GM23338 (cell line): ENCODE data around the gene CLCF1. TPM values are rescaled to one million over a fixed set of nuclear protein-coding genes. Genes with fewer than 3 reads are reported as not detected.

Experiments
- ATAC-seq: fragments of 200-7000 bp; cut with Tn5 transposase; 3 replicates; pipeline ENCODE4 v1.9.1; 2020
- DNase-seq: peaks from one replicate; pipeline ENCODE4 v3.0.0-alpha.2; 2015; ENCODE audit warnings: low spot score
- H2AFZ ChIP-seq: fragments of 200-600 bp; sonication (generic); 2 replicates; pipeline ENCODE4 v1.8.0; 2016; ENCODE audit warnings: antibody characterized with exemption, mild to moderate bottlenecking, moderate library complexity
- H3F3A ChIP-seq: fragments of 200-600 bp; sonication (generic); replicated peaks from 2 replicates; pipeline ENCODE4 v1.8.0; 2017; ENCODE audit warnings: antibody characterized with exemption, mixed run types, low read depth
- H3K27ac ChIP-seq: fragments of 200-600 bp; sonication (generic); 2 replicates; pipeline ENCODE4 v1.6.1; 2016; ENCODE audit warnings: low read depth
- H3K27me3 ChIP-seq: fragments of 200-600 bp; sonication (generic); 2 replicates; pipeline ENCODE4 v1.8.0; 2016; ENCODE audit warnings: mild to moderate bottlenecking, mixed run types, moderate library complexity; ENCODE audit not compliant: insufficient read depth
- H3K36me3 ChIP-seq: fragments of 200-600 bp; sonication (generic); 2 replicates; pipeline ENCODE4 v1.8.0; 2016; ENCODE audit warnings: mild to moderate bottlenecking; ENCODE audit not compliant: insufficient read depth
- H3K4me1 ChIP-seq: fragments of 200-600 bp; sonication (generic); 2 replicates; pipeline ENCODE4 v1.8.0; 2016; ENCODE audit warnings: mild to moderate bottlenecking, moderate library complexity; ENCODE audit not compliant: insufficient read depth
- H3K4me2 ChIP-seq: fragments of 200-600 bp; sonication (generic); 2 replicates; pipeline ENCODE4 v1.7.1; 2017; ENCODE audit warnings: mixed run types
- H3K4me3 ChIP-seq: fragments of 200-600 bp; sonication (generic); 2 replicates; pipeline ENCODE4 v1.6.1; 2016; ENCODE audit warnings: mixed run types
- H3K79me2 ChIP-seq: fragments of 200-600 bp; sonication (generic); replicated peaks from 2 replicates; pipeline ENCODE4 v1.8.0; 2017; ENCODE audit warnings: mild to moderate bottlenecking; ENCODE audit not compliant: insufficient read depth
- H3K9me2 ChIP-seq: fragments of 200-600 bp; sonication (generic); 2 replicates; pipeline ENCODE4 v1.8.0; 2017; ENCODE audit not compliant: insufficient read depth
- H4K20me1 ChIP-seq: fragments of 200-600 bp; sonication (generic); replicated peaks from 2 replicates; pipeline ENCODE4 v1.8.0; 2017; ENCODE audit warnings: mild to moderate bottlenecking; ENCODE audit not compliant: insufficient read depth
- H3K27ac Mint-ChIP-seq: 2 replicates; pipeline ENCODE4 v1.8.0; 2020; ENCODE audit warnings: inconsistent platforms, mild to moderate bottlenecking, moderate library complexity, mixed read lengths
- H3K27me3 Mint-ChIP-seq: 3 replicates; pipeline ENCODE4 v1.8.0; 2022; ENCODE audit warnings: low read depth, mild to moderate bottlenecking, moderate library complexity, mixed read lengths, inconsistent platforms; ENCODE audit not compliant: insufficient read depth, poor library complexity
- H3K36me3 Mint-ChIP-seq: 3 replicates; pipeline ENCODE4 v1.8.0; 2021; ENCODE audit warnings: low read depth, mild to moderate bottlenecking, inconsistent platforms, moderate library complexity, mixed read lengths
- H3K4me1 Mint-ChIP-seq: 3 replicates; pipeline ENCODE4 v1.8.0; 2020; ENCODE audit warnings: mild to moderate bottlenecking, inconsistent platforms, mixed read lengths
- H3K4me3 Mint-ChIP-seq: 3 replicates; pipeline ENCODE4 v1.8.0; 2021; ENCODE audit warnings: moderate library complexity, mild to moderate bottlenecking, inconsistent platforms, mixed read lengths
- H3K9me3 Mint-ChIP-seq: 3 replicates; pipeline ENCODE4 v1.8.0; 2020; ENCODE audit warnings: moderate library complexity, mild to moderate bottlenecking, inconsistent platforms, mixed read lengths
- EZH2 ChIP-seq: fragments of 200-600 bp; sonication (generic); IDR thresholded peaks from one replicate; pipeline ENCODE4 v1.8.0; 2017; ENCODE audit warnings: antibody characterized with exemption, mild to moderate bottlenecking, low read depth; ENCODE audit not compliant: unreplicated experiment
- EZH2phosphoT487 ChIP-seq: fragments of 200-600 bp; sonication (generic); IDR thresholded peaks from one replicate; pipeline ENCODE4 v1.8.1; 2018; ENCODE audit warnings: antibody characterized with exemption; ENCODE audit not compliant: unreplicated experiment
- JUNB ChIP-seq: IDR thresholded peaks from one replicate; pipeline ENCODE4 v1.6.1; 2016; ENCODE audit warnings: antibody characterized with exemption; ENCODE audit not compliant: unreplicated experiment
- POLR2AphosphoS5 ChIP-seq: IDR thresholded peaks from 2 replicates; pipeline ENCODE4 v1.6.1; 2016; ENCODE audit warnings: antibody characterized with exemption, low read depth
- STAT1 ChIP-seq: IDR thresholded peaks from one replicate; pipeline ENCODE4 v1.6.1; 2016; ENCODE audit warnings: antibody characterized with exemption; ENCODE audit not compliant: unreplicated experiment
- ZNF114 ChIP-seq: fragments of 250-450 bp; sonication (Bioruptor Pico); IDR thresholded peaks from 2 replicates; pipeline ENCODE4 v1.5.0; 2020; ENCODE audit warnings: mild to moderate bottlenecking, moderate library complexity
- polyA plus RNA-seq: library from polyadenylated mRNA; unstranded; fragments of >200 nt; fragmentation: Nextera tagmentation; extraction: Ambion mirVana; gene quantifications from 2 replicates; pipeline ENCODE4 v1.2.1, GENCODE V29; 2016
- total RNA-seq: library from RNA; depleted of rRNA; stranded (reverse); fragments of >200 nt; shearing (Covaris generic); gene quantifications from 2 replicates; pipeline ENCODE4 v1.2.3, GENCODE V29; 2014
- TF ChIP-seq, protein P1 (sequence below): IDR thresholded peaks from one replicate; pipeline ENCODE4 v1.6.1; 2018; ENCODE audit warnings: antibody characterized with exemption; ENCODE audit not compliant: unreplicated experiment
- TF ChIP-seq, protein P2 (sequence below), 2 experiments: fragments of 200-600 bp in 1 of 2; sonication (generic) in 1 of 2; conservative IDR thresholded peaks; 2 replicates each; pipeline versions ENCODE4 v1.5.1 to v1.6.1; 2016 to 2017; ENCODE audit warnings: antibody characterized with exemption in 2 of 2, low read depth in 2 of 2, mild to moderate bottlenecking in 2 of 2, moderate library complexity in 1 of 2
- TF ChIP-seq, protein P3 (sequence below): IDR thresholded peaks from 2 replicates; pipeline ENCODE4 v1.6.1; 2016; ENCODE audit warnings: antibody characterized with exemption
- TF ChIP-seq, protein P4 (sequence below): fragments of 250-450 bp; sonication (Bioruptor Pico); IDR thresholded peaks from 2 replicates; pipeline ENCODE4 v1.5.0; 2020; ENCODE audit warnings: mild to moderate bottlenecking, moderate library complexity

Gene CLCF1
- total and polyA plus RNA-seq, 2 experiments from 2014 or later: 0.32 TPM; not detected in 1

DNA sequence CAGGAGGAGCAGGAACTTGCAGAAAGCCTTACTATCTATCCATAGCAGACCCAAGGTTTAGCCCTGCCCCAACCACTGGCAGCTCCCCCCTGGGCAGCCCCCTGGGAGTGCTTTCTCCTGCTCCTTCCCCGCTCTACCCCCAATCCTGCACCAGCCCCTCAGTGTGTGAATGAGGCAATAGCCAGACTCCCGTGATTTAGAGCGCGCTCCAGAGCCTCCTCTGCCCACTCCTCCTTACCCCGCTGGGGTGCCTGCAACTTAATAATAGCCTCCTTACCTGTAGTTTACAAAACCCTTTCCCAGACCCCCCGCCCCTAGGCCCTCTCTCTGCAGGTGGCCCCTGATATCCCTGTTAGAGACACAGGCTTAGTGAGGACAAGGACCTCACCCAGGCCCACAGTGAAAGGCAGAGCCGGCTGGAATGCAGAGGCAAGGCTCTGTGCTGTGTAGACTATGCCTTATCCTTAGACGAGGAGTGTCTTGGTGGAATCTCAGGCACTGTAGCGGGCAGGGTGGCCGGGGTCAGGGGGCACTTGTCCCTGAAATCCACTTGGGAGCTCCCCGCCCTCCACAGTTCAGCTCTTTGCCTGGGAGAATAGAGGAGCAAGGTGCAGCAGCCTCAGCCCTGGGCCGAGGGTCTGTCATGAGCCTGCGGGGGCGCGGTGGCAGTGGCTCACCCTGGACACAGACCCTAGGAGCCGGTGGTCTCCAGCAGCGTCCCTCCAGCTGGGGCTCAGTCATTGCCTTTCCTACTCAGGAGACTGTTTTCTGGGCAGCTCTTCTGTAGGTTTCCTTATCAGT lies 37.8 kb upstream of the CLCF1 start (continued):
- TF ChIP-seq, protein P1, sequence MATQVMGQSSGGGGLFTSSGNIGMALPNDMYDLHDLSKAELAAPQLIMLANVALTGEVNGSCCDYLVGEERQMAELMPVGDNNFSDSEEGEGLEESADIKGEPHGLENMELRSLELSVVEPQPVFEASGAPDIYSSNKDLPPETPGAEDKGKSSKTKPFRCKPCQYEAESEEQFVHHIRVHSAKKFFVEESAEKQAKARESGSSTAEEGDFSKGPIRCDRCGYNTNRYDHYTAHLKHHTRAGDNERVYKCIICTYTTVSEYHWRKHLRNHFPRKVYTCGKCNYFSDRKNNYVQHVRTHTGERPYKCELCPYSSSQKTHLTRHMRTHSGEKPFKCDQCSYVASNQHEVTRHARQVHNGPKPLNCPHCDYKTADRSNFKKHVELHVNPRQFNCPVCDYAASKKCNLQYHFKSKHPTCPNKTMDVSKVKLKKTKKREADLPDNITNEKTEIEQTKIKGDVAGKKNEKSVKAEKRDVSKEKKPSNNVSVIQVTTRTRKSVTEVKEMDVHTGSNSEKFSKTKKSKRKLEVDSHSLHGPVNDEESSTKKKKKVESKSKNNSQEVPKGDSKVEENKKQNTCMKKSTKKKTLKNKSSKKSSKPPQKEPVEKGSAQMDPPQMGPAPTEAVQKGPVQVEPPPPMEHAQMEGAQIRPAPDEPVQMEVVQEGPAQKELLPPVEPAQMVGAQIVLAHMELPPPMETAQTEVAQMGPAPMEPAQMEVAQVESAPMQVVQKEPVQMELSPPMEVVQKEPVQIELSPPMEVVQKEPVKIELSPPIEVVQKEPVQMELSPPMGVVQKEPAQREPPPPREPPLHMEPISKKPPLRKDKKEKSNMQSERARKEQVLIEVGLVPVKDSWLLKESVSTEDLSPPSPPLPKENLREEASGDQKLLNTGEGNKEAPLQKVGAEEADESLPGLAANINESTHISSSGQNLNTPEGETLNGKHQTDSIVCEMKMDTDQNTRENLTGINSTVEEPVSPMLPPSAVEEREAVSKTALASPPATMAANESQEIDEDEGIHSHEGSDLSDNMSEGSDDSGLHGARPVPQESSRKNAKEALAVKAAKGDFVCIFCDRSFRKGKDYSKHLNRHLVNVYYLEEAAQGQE: no peak
- TF ChIP-seq, protein P2, sequence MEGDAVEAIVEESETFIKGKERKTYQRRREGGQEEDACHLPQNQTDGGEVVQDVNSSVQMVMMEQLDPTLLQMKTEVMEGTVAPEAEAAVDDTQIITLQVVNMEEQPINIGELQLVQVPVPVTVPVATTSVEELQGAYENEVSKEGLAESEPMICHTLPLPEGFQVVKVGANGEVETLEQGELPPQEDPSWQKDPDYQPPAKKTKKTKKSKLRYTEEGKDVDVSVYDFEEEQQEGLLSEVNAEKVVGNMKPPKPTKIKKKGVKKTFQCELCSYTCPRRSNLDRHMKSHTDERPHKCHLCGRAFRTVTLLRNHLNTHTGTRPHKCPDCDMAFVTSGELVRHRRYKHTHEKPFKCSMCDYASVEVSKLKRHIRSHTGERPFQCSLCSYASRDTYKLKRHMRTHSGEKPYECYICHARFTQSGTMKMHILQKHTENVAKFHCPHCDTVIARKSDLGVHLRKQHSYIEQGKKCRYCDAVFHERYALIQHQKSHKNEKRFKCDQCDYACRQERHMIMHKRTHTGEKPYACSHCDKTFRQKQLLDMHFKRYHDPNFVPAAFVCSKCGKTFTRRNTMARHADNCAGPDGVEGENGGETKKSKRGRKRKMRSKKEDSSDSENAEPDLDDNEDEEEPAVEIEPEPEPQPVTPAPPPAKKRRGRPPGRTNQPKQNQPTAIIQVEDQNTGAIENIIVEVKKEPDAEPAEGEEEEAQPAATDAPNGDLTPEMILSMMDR (conservative IDR thresholded peaks at IDR 0.05; ENCODE audit: low read depth in 2 of 2): no peak
- TF ChIP-seq POLR2AphosphoS5 (no peak), ZNF114 (CRISPR knock-in tag) (no peak), EZH2phosphoT487 (no peak), STAT1 (no peak), EZH2 (no peak)
- TF ChIP-seq, protein P3, sequence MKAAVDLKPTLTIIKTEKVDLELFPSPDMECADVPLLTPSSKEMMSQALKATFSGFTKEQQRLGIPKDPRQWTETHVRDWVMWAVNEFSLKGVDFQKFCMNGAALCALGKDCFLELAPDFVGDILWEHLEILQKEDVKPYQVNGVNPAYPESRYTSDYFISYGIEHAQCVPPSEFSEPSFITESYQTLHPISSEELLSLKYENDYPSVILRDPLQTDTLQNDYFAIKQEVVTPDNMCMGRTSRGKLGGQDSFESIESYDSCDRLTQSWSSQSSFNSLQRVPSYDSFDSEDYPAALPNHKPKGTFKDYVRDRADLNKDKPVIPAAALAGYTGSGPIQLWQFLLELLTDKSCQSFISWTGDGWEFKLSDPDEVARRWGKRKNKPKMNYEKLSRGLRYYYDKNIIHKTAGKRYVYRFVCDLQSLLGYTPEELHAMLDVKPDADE: no peak

DNA sequence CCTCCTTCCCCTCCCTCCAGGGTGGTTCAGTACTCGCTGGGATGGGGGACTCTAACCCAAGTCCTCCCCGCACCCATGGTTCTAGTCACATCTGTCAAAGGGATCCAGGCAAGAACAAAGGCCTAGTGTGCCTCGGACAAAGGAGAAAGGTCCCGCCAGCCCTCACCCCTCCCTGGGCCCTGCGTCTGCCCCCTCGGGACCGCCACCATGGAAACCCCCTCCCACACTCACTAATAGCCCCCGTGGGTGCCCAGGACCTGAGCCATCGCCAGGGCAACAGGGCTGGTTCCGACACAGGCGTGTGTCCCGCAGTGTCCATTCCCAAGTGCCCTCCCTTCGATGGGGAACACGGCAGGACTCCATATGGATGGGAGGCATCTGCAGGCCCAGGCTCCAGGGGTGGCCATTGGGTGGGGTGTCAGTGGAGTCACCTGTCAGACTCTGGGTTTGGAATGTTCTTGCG lies 37.0 kb upstream of the CLCF1 start:
- no peaks in the 10 kb centered on the region for H3K9me3 Mint-ChIP-seq
- DNase-seq (no peak), ATAC-seq (no peak)
- Histone ChIP-seq H3K79me2 (no peaks in the 10 kb centered on the region), H2AFZ (no peak overlapping the region), H3K9me2 (no peaks in the 10 kb centered on the region), H3K4me2 (no peak overlapping the region), H4K20me1 (no peaks in the 10 kb centered on the region), H3F3A (no peaks in the 10 kb centered on the region), H3K27ac (no peak overlapping the region), H3K27me3 (peaks cover 11% of the 10 kb centered on the region; the same call in 1 of the 2 replicates), H3K36me3 (no peaks in the 10 kb centered on the region), H3K4me1 (peaks cover 4% of the 10 kb centered on the region; the same call in 1 of the 2 replicates), H3K4me3 (no peak overlapping the region)
- peaks cover 21% of the 10 kb centered on the region for H3K4me1 Mint-ChIP-seq
- no peak overlapping the region for H3K27ac Mint-ChIP-seq
- H3K4me3 Mint-ChIP-seq: peak overlapping the region; percentile 37; the same call in 1 of the 3 replicates
- peaks cover 36% of the 10 kb centered on the region for H3K27me3 Mint-ChIP-seq
- H3K36me3 Mint-ChIP-seq: no peaks in the 10 kb centered on the region
- TF ChIP-seq, protein P4, sequence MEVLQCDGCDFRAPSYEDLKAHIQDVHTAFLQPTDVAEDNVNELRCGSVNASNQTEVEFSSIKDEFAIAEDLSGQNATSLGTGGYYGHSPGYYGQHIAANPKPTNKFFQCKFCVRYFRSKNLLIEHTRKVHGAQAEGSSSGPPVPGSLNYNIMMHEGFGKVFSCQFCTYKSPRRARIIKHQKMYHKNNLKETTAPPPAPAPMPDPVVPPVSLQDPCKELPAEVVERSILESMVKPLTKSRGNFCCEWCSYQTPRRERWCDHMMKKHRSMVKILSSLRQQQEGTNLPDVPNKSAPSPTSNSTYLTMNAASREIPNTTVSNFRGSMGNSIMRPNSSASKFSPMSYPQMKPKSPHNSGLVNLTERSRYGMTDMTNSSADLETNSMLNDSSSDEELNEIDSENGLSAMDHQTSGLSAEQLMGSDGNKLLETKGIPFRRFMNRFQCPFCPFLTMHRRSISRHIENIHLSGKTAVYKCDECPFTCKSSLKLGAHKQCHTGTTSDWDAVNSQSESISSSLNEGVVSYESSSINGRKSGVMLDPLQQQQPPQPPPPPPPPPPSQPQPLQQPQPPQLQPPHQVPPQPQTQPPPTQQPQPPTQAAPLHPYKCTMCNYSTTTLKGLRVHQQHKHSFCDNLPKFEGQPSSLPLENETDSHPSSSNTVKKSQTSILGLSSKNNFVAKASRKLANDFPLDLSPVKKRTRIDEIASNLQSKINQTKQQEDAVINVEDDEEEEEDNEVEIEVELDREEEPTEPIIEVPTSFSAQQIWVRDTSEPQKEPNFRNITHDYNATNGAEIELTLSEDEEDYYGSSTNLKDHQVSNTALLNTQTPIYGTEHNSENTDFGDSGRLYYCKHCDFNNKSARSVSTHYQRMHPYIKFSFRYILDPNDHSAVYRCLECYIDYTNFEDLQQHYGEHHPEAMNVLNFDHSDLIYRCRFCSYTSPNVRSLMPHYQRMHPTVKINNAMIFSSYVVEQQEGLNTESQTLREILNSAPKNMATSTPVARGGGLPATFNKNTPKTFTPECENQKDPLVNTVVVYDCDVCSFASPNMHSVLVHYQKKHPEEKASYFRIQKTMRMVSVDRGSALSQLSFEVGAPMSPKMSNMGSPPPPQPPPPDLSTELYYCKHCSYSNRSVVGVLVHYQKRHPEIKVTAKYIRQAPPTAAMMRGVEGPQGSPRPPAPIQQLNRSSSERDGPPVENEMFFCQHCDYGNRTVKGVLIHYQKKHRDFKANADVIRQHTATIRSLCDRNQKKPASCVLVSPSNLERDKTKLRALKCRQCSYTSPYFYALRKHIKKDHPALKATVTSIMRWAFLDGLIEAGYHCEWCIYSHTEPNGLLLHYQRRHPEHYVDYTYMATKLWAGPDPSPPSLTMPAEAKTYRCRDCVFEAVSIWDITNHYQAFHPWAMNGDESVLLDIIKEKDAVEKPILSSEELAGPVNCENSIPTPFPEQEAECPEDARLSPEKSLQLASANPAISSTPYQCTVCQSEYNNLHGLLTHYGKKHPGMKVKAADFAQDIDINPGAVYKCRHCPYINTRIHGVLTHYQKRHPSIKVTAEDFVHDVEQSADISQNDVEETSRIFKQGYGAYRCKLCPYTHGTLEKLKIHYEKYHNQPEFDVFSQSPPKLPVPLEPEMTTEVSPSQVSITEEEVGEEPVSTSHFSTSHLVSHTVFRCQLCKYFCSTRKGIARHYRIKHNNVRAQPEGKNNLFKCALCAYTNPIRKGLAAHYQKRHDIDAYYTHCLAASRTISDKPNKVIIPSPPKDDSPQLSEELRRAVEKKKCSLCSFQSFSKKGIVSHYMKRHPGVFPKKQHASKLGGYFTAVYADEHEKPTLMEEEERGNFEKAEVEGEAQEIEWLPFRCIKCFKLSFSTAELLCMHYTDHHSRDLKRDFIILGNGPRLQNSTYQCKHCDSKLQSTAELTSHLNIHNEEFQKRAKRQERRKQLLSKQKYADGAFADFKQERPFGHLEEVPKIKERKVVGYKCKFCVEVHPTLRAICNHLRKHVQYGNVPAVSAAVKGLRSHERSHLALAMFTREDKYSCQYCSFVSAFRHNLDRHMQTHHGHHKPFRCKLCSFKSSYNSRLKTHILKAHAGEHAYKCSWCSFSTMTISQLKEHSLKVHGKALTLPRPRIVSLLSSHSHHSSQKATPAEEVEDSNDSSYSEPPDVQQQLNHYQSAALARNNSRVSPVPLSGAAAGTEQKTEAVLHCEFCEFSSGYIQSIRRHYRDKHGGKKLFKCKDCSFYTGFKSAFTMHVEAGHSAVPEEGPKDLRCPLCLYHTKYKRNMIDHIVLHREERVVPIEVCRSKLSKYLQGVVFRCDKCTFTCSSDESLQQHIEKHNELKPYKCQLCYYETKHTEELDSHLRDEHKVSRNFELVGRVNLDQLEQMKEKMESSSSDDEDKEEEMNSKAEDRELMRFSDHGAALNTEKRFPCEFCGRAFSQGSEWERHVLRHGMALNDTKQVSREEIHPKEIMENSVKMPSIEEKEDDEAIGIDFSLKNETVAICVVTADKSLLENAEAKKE (CRISPR knock-in tag): no peak
- TF ChIP-seq JUNB: no peak
